ENCODE measurements around the gene DPH1. TPM values are rescaled to one million over a fixed set of nuclear protein-coding genes. Genes with fewer than 3 reads are reported as not detected.
"Not testable (repeated sequence)": the region's sequence is repeated elsewhere in the genome, so short reads cannot be mapped to it uniquely, and the experiment has no call there.

The DPH1 gene
- total RNA-seq, 1 donor from 2014 or later = 9.9 TPM

GRCh38 chr17:2008332-2009126 is 21.4 kb upstream of the DPH1 start:
- no peak for DNase-seq (ENCODE audit: low read depth in 2 of 2)

DNA sequence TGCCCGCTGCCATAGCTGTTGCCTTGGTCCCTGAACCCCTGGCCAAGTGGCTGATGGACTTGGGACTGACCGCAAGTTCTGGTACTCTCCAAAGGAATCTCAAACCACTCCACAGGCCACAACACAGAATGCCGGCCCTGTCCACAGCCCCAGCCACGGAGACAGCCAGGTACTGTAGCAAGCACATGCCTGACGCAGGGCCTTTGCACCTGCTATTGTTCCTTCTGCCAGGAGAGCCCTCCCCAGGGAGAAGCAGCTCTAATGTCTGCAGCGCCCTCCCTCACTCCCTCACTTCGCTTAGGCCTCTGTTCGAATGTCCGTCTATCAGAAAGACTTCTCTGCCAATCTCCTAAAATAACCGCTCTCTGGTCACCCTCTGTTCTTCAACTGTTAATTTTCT is 20.2 kb upstream of the DPH1 start:
- no peak for DNase-seq (ENCODE audit: low read depth in 2 of 2)

GRCh38 chr17:2011411-2012371 is 18.3 kb upstream of the DPH1 start:
- DNase-seq (ENCODE audit: low read depth in 2 of 2) = peak in 1 of 2 donors; percentile 24

- no peak for DNase-seq (ENCODE audit: low read depth in 2 of 2)
Measured at GRCh38 chr17:2012499-2012898, 17.5 kb upstream of the DPH1 start.

DNA sequence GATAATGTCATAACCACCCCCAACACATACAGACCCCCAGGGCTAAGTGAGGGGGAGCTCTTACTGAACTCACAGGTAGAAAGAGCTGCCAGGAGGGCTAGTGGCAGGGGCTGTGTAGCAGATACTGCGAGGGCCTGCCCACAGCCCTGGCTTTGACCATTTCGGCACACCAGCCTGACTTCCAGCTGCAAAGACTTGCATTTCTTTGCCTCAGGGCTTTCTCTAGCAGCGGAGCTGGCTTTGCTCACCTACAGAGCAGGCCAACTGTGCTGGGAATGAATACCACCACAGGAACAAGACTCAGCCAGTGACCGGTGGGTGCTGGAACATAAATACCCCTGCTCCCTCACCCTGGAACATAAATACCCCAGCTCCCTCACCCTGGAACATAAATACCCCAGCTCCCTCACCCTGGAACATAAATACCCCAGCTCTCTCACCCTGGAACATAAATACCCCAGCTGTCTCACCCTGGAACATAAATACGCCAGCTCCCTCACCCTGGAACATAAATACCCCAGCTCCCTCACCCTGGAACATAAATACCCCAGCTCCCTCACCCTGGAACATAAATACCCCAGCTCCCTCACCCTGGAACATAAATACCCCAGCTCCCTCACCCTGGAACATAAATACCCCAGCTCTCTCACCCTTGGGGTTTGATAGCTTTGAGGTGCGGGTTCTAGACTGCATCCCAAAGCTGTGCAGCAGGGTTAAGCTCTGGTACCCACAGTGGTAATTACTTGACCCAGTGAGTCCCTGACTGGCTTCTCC is 16.5 kb upstream of the DPH1 start:
- not testable (repeated sequence) for DNase-seq (ENCODE audit: low read depth in 2 of 2)

DNA sequence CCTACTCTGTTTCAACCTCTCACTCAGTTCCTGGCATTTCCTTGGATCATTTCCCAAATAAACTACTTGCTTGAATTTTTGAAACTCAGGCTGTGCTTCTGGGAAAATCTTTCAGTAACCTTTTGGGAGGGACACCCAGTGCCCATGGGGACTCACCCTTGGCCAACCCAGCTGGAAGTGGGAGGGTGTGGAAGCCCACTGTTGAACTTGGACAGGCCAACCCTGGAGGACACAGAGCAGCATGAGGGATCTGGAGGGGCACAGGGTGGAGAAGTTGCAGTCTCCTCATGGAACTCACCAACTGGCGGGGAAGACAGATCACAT is 16.0 kb upstream of the DPH1 start:
- no peak for DNase-seq (ENCODE audit: low read depth in 2 of 2)

DNA sequence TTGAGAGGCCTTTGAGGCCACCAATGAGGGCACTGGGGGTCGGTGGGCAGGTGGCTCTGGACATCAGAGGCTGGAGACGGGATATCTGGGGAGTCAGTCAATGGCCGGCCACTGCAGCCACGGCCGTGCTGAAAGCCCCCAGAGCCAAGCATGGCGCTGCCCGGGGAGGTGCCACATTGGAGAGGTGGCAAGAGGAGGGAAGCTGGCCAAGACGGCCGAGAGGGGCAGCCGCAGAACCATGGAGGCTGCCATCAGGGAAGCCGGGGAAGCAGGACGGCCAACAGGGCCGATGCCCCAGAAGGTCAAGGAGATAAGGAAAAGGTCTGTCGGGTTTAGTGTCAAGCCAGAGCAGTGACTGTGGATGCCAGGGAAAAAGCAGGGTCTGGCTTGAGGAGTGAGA is 14.6 kb upstream of the DPH1 start:
- no peak for DNase-seq (ENCODE audit: low read depth in 2 of 2)

- no peak for DNase-seq (ENCODE audit: low read depth in 2 of 2)
Measured at GRCh38 chr17:2016494-2016893, 13.5 kb upstream of the DPH1 start.

DNA sequence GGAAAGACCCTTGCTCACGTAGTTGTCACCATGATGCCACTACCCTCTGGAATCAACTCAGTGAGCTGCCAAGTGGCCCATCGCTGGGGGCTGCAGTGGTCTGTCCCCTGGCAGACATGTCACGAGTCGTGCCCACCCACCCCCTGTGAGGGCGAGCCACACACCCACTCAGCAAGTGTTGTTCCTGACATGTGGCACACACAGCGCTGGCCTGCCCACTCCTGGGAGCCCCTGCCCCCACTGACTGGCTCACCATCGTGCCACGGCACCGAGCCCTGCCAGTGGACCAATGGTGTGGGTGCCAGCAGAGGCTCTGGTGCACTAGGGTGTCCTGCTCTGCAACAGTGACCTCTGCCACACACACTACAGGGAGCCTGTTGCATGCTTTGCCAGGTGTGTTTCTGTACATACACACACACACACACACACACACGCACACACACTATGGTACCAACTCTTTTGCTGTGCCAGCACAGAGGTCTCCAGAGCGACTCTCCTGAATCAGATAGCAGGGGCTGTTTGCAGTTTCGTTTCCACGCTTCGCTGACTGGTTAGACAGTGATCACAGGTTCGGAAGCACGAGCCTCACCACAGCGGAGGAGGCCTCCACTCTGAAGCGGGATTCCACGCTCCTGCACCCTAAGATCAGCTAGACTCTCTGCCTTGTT is 12.5 kb upstream of the DPH1 start:
- DNase-seq (ENCODE audit: low read depth in 2 of 2) = no peak

DNA sequence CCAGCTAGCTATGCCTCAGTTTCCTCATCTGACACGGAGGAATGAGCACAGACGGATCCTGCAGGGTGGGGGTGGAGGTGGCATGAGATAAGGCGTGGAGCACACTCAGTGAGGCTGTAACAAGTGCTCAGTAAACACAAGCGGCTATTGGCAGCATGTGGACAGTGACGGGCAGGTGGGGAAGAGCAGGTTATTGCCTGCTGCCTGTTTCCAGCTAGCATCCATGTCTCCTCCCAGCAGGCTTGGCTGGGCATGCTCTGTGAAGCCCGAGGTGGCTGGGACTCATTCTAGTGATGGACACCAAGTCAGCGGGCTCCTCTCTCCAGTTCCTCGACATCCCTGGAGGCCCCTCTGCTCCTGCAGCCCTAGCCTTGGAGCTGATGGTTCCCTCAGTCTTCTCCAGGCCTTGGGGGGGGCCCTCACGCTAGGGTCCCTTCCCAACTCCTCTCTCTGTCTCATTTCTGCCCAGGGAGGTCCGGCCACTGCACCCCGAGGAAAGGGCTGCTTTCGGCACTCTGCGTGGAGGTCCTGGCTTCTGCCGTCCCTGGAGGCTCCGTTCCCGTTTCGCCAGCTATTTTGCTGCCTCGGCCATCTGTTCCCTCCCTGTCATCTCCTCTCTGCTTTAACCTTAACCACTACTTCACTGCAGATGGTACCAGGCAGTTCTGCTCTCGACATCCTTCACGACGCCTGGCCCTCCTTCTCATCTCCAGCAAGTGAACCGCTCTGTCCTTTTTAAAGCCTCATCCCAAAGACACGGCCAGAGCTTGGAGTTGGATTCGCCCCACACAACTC is 11.0 kb upstream of the DPH1 start:
- no peak for DNase-seq (ENCODE audit: low read depth in 2 of 2)

DNA sequence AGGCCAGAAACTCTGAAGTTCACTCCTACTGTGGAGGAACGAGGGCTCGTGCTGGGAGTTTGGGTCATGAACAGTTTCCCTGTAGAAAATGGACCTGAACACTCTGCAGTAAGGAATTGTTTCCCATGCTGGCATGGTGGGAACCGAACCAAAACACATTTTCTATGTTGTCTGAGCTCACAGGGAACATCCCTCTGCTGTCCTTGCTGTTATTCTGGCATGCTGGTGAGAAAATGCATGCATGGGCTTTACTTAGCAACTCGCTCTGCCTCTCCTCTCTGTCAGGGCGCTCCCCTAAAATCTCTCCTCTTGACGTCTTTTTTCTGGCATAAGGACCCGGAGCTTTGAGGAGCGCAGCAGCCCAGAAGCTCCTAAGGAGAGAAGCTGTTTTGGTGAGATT is 10.2 kb upstream of the DPH1 start:
- no peak for DNase-seq (ENCODE audit: low read depth in 2 of 2)

DNA sequence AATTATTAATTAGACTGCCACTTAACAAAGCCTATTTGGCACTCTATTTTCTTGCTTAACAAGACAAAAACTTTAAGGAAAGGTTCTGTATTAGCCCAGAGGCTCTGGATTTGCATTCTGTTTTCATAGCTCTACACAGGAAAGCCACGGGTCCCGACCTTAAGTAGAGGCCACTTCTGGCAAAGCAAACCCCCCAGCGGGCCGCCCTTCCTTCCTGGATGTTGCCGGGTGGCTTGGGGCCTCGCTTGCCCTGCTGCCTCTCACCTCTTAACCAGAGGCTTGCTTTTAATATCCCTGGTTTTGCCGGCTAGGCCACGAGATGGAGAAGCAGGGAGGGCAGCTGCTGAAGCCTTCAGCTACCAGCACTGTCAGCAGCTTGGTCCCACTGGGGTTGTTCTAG is 9.2 kb upstream of the DPH1 start:
- peak; percentile 43 to 64 for DNase-seq (ENCODE audit: low read depth in 2 of 2)

- DNase-seq (ENCODE audit: low read depth in 2 of 2) = no peak
Measured at GRCh38 chr17:2022647-2023240, 7.2 kb upstream of the DPH1 start.

DNA sequence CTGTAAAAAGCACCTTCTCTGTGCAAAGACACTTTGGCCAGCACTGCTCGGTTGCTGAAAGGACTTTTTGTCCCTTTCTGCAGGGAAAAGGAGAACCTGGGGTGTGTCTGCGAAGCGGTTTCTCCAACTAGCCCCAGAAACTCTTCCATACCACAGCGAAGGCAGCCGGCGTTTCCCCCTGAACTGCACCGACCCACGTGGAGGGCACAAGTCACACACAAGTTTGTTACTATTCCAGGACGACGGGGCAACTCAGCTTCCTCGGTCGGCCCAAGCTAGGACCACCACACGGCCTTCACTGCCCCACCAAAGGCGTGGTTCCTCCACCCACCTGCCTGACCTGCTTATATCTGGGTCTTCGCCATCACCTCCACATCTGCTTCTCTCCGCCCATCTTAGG is 6.7 kb upstream of the DPH1 start:
- DNase-seq (ENCODE audit: low read depth in 2 of 2) = no peak

- DNase-seq (ENCODE audit: low read depth in 2 of 2) = peak; percentile 31 to 47
Measured at GRCh38 chr17:2023692-2024571, 6.0 kb upstream of the DPH1 start.

- DNase-seq (ENCODE audit: low read depth in 2 of 2) = no peak
Measured at GRCh38 chr17:2024572-2025219, 5.3 kb upstream of the DPH1 start.

DNA sequence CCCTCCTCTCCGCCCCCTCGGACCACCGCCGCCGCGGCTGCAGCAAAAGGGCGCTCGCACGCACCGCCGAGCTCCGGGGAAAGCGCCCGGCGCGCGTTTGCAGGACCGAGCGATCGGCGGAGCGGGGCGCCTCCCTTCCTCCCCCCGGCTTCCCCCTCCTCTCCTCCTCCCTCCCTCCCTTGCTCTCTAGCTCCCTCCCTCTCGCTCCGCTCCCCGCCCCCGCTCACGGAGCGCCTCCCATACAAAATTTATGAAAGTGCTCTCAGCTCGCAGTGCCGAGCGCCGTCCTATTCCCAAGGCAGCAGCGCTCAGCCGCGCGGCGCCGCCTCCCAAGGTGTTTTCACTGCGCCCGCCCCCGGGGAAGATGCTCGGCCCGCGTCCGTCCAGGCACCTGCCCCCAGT is 4.7 kb upstream of the DPH1 start, which contains the start of gene RTN4RL1:
Gene RTN4RL1 (minus strand): TSS at position 115 of the 402 bp plus-strand sequence. CDS start 469 bp downstream, outside the sequence.
- DNase-seq (ENCODE audit: low read depth in 2 of 2) = peak in 1 of 2 donors; percentile 30

DNA sequence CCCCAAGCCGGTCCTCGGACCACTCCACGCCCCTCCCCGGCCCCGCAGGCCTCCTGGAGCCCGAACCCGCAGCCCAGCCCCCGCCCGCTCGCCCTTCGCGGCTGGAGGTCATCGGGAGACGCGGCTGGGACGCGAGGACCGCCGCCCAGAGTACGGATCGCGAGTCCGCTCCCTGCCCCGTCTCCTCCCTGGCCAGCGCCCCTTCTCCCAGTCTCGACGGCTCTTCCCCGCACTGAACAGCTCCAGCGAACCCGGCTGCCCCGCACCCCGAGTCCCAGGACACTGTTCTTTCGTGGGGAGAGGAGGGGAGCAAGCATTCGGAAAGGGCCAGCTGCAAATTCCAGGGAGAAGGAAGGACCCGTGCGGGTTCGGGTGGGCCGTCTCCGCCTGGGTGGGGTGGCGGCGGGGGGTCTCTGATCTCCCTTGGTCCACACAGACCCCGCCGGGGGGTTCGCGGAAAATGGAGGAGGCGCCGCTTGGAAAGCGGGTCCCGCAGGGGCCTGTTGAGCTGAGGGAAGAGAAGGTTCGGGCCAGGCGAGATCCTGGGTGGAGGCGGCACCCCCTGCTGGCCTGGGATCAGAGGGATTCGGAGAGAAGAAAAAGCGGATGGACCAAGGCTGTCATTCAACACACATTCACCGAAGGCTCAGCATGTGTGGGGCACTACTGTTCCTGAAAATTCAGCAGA is 4.2 kb upstream of the DPH1 start:
- DNase-seq (ENCODE audit: low read depth in 2 of 2) = peak in 1 of 2 donors; percentile 68

Measured in dermis microvascular lymphatic vessel endothelial cell (primary cell).